HG03066 (cell line): ENCODE data around the gene WDCP.
"Not testable (repeated sequence)": the region's sequence is repeated elsewhere in the genome, so short reads cannot be mapped to it uniquely, and the experiment has no call there.

Source experiments
- ATAC-seq: cut with Tn5 transposase; IDR thresholded peaks from one replicate; pipeline ENCODE4 v1.9.1; 2021; ENCODE audit warnings: low read depth; ENCODE audit not compliant: unreplicated experiment

WDCP gene

GRCh38 chr2:24072259-24072658 lies 25.1 kb upstream of the WDCP start:
- no peak for ATAC-seq

- no peak for ATAC-seq
Measured at GRCh38 chr2:24065341-24065740, 18.1 kb upstream of the WDCP start.

- ATAC-seq = no peak
Measured at GRCh38 chr2:24058564-24059271, 11.5 kb upstream of the WDCP start.

- ATAC-seq = no peak
Measured at GRCh38 chr2:24055750-24056149, 8.6 kb upstream of the WDCP start.

GRCh38 chr2:24054366-24055010 lies 7.3 kb upstream of the WDCP start:
- ATAC-seq = no peak

GRCh38 chr2:24052951-24053350 lies 5.8 kb upstream of the WDCP start:
- ATAC-seq = no peak

- ATAC-seq = no peak
Measured at GRCh38 chr2:24051833-24052232, 4.6 kb upstream of the WDCP start.

- ATAC-seq = no peak
Measured at GRCh38 chr2:24050041-24050979, 3.1 kb upstream of the WDCP start.

- no peak for ATAC-seq
Measured at GRCh38 chr2:24049485-24050021, 2.4 kb upstream of the WDCP start, which contains the start of gene FKBP1B. TSS of gene FKBP1B (plus strand) at chr2:24049741. CDS start at chr2:24049850, 109 bp downstream.

- no peak for ATAC-seq
Measured at GRCh38 chr2:24048769-24049484, 1.7 kb upstream of the WDCP start.

- peak; percentile 5 for ATAC-seq
Measured at GRCh38 chr2:24047703-24048033, 477 bp upstream of the WDCP start.

- no peak for ATAC-seq
Measured at GRCh38 chr2:24046599-24046929, 627 bp downstream of the WDCP start.

GRCh38 chr2:24045511-24046508 lies 1.4 kb downstream of the WDCP start:
- ATAC-seq = no peak

- not testable (repeated sequence) for ATAC-seq
Measured at GRCh38 chr2:24043133-24043532, 4.1 kb downstream of the WDCP start.

- no peak for ATAC-seq
Measured at GRCh38 chr2:24040511-24040910, 6.7 kb downstream of the WDCP start.

GRCh38 chr2:24038786-24039499 lies 8.2 kb downstream of the WDCP start:
- no peak for ATAC-seq

GRCh38 chr2:24026233-24026632 lies 21.0 kb downstream of the WDCP start:
- no peak for ATAC-seq

GRCh38 chr2:24024996-24025663 lies 22.1 kb downstream of the WDCP start:
- ATAC-seq = no peak
